IMR-90 (cell line): ENCODE measurements around the gene C9orf152. TPM values are rescaled to one million over a fixed set of nuclear protein-coding genes. Genes with fewer than 3 reads are reported as not detected.

Experiments
- polyA plus RNA-seq, 3 experiments: library from polyadenylated mRNA; depleted of rRNA; stranded (reverse); fragments of >200 nt; gene quantifications; 2 replicates each; pipeline ENCODE4 v1.2.3, GENCODE V29; 2012; ENCODE audit warnings: low replicate concordance in 1 of 3
- total RNA-seq: library from RNA; depleted of rRNA; stranded (reverse); fragments of >200 nt; gene quantifications from 2 replicates; pipeline ENCODE4 v1.2.3, GENCODE V29; 2012; rRNA removed

C9orf152 gene
- total and polyA plus RNA-seq, 2 of the 4 experiments (the other 2 are of a cell fraction) = not detected

Other genes starting within 250 kb of the C9orf152 start
- gene TXN, start 48.3 kb upstream of the C9orf152 start, total RNA-seq = 277 and 588 TPM in 2 replicates
- 488 and 578 TPM in 2 replicates for gene TXN, start 48.3 kb upstream of the C9orf152 start, polyA plus RNA-seq (2012; rRNA removed)
- gene TXNDC8, start 129.7 kb upstream of the C9orf152 start, total RNA-seq = not detected in 2 replicates
- gene TXNDC8, start 129.7 kb upstream of the C9orf152 start, polyA plus RNA-seq (2012; rRNA removed) = not detected in 2 replicates